K562 (cell line): Measurements from ENCODE around the gene KIF26B. TPM values are rescaled to one million over a fixed set of nuclear protein-coding genes. Genes with fewer than 3 reads are reported as not detected.

Experiments used
- CHAMP1 ChIP-seq: fragments of 450-650 bp; IDR thresholded peaks from 2 replicates; pipeline ENCODE4 v1.6.1; 2016; ENCODE audit warnings: mild to moderate bottlenecking
- DLX4 ChIP-seq: fragments of 250-450 bp; sonication (Bioruptor Pico); IDR thresholded peaks from 2 replicates; pipeline ENCODE4 v1.6.1; 2021; ENCODE audit warnings: mild to moderate bottlenecking
- HDAC2 ChIP-seq: fragments of 450-650 bp; IDR thresholded peaks from 2 replicates; pipeline ENCODE4 v1.6.1; 2016; ENCODE audit warnings: mild to moderate bottlenecking
- RFX7 ChIP-seq: fragments of 250-450 bp; sonication (Bioruptor Pico); IDR thresholded peaks from 2 replicates; pipeline ENCODE4 v1.5.1; 2021; ENCODE audit warnings: mild to moderate bottlenecking
- ZBED1 ChIP-seq: IDR thresholded peaks from 2 replicates; pipeline ENCODE4 v1.6.1; 2014
- ZFP91 ChIP-seq: sonication (generic); formaldehyde crosslinking; IDR thresholded peaks from 2 replicates; pipeline ENCODE4 v1.8.0; 2022; ENCODE audit warnings: mild to moderate bottlenecking, missing genetic modification reagents
- ZNF444 ChIP-seq: fragments of 250-450 bp; sonication (Bioruptor Pico); IDR thresholded peaks from 2 replicates; pipeline ENCODE4 v1.4.0; 2020; ENCODE audit warnings: mild to moderate bottlenecking, moderate library complexity
- ZNF77 ChIP-seq: fragments of 250-450 bp; sonication (Bioruptor Pico); IDR thresholded peaks from 2 replicates; pipeline ENCODE4 v1.5.0; 2020
- polyA plus RNA-seq, 8 experiments: library from polyadenylated mRNA; depleted of rRNA in 4 of 8; stranded (reverse) in 5 of 8; unstranded in 3 of 8; fragments of >200 nt; fragmentation: Nextera tagmentation in 2 of 8; fragmentation: Illumina TruSeq in 1 of 8; extraction: Ambion mirVana in 2 of 8; extraction: Trizol in 1 of 8; gene quantifications; 2 replicates each; pipeline versions ENCODE4 v1.2.1 to v1.2.3, GENCODE V29; 2011 to 2014; ENCODE audit warnings: inconsistent platforms in 1 of 8, missing spikeins in 1 of 8
- total RNA-seq, 7 experiments: library from RNA; depleted of rRNA in 6 of 7; stranded (reverse); fragments of >200 nt in 6 of 7; fragmentation: Illumina TruSeq in 2 of 7; extraction: Trizol in 2 of 7; gene quantifications; 2 replicates each; pipeline versions ENCODE4 v1.2.1 to v1.2.3, GENCODE V29; 2011 to 2021; ENCODE audit warnings: low replicate concordance in 1 of 7
- TF ChIP-seq, protein P1 (sequence below): fragments of 200-600 bp; sonication (generic); IDR thresholded peaks from one replicate; pipeline ENCODE4 v1.6.1; 2012; ENCODE audit warnings: mild to moderate bottlenecking, low read depth, low read length, inconsistent platforms
- TF ChIP-seq, protein P2 (sequence below): fragments of 250-450 bp; sonication (Bioruptor Pico); IDR thresholded peaks from 2 replicates; pipeline ENCODE4 v1.5.0; 2021

Gene KIF26B
- total and polyA plus RNA-seq, 9 of the 15 experiments (the other 6 are each of a cell fraction or from before 2014, with no cell fraction given) = 0.02 to 0.08 (median 0.03) TPM; not detected in 6

- TF ChIP-seq, protein P1, sequence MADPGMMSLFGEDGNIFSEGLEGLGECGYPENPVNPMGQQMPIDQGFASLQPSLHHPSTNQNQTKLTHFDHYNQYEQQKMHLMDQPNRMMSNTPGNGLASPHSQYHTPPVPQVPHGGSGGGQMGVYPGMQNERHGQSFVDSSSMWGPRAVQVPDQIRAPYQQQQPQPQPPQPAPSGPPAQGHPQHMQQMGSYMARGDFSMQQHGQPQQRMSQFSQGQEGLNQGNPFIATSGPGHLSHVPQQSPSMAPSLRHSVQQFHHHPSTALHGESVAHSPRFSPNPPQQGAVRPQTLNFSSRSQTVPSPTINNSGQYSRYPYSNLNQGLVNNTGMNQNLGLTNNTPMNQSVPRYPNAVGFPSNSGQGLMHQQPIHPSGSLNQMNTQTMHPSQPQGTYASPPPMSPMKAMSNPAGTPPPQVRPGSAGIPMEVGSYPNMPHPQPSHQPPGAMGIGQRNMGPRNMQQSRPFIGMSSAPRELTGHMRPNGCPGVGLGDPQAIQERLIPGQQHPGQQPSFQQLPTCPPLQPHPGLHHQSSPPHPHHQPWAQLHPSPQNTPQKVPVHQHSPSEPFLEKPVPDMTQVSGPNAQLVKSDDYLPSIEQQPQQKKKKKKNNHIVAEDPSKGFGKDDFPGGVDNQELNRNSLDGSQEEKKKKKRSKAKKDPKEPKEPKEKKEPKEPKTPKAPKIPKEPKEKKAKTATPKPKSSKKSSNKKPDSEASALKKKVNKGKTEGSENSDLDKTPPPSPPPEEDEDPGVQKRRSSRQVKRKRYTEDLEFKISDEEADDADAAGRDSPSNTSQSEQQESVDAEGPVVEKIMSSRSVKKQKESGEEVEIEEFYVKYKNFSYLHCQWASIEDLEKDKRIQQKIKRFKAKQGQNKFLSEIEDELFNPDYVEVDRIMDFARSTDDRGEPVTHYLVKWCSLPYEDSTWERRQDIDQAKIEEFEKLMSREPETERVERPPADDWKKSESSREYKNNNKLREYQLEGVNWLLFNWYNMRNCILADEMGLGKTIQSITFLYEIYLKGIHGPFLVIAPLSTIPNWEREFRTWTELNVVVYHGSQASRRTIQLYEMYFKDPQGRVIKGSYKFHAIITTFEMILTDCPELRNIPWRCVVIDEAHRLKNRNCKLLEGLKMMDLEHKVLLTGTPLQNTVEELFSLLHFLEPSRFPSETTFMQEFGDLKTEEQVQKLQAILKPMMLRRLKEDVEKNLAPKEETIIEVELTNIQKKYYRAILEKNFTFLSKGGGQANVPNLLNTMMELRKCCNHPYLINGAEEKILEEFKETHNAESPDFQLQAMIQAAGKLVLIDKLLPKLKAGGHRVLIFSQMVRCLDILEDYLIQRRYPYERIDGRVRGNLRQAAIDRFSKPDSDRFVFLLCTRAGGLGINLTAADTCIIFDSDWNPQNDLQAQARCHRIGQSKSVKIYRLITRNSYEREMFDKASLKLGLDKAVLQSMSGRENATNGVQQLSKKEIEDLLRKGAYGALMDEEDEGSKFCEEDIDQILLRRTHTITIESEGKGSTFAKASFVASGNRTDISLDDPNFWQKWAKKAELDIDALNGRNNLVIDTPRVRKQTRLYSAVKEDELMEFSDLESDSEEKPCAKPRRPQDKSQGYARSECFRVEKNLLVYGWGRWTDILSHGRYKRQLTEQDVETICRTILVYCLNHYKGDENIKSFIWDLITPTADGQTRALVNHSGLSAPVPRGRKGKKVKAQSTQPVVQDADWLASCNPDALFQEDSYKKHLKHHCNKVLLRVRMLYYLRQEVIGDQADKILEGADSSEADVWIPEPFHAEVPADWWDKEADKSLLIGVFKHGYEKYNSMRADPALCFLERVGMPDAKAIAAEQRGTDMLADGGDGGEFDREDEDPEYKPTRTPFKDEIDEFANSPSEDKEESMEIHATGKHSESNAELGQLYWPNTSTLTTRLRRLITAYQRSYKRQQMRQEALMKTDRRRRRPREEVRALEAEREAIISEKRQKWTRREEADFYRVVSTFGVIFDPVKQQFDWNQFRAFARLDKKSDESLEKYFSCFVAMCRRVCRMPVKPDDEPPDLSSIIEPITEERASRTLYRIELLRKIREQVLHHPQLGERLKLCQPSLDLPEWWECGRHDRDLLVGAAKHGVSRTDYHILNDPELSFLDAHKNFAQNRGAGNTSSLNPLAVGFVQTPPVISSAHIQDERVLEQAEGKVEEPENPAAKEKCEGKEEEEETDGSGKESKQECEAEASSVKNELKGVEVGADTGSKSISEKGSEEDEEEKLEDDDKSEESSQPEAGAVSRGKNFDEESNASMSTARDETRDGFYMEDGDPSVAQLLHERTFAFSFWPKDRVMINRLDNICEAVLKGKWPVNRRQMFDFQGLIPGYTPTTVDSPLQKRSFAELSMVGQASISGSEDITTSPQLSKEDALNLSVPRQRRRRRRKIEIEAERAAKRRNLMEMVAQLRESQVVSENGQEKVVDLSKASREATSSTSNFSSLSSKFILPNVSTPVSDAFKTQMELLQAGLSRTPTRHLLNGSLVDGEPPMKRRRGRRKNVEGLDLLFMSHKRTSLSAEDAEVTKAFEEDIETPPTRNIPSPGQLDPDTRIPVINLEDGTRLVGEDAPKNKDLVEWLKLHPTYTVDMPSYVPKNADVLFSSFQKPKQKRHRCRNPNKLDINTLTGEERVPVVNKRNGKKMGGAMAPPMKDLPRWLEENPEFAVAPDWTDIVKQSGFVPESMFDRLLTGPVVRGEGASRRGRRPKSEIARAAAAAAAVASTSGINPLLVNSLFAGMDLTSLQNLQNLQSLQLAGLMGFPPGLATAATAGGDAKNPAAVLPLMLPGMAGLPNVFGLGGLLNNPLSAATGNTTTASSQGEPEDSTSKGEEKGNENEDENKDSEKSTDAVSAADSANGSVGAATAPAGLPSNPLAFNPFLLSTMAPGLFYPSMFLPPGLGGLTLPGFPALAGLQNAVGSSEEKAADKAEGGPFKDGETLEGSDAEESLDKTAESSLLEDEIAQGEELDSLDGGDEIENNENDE = no peak
- TF ChIP-seq ZNF444 (CRISPR knock-in tag) (no peak), DLX4 (no peak), CHAMP1 (no peak), RFX7 (CRISPR knock-in tag) (no peak), ZBED1 (no peak), HDAC2 (no peak), ZFP91 (no peak), ZNF77 (no peak)
- TF ChIP-seq, protein P2, sequence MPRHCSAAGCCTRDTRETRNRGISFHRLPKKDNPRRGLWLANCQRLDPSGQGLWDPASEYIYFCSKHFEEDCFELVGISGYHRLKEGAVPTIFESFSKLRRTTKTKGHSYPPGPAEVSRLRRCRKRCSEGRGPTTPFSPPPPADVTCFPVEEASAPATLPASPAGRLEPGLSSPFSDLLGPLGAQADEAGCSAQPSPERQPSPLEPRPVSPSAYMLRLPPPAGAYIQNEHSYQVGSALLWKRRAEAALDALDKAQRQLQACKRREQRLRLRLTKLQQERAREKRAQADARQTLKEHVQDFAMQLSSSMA = no peak
Observed at GRCh38 chr1:245693941-245694752, 539.4 kb downstream of the KIF26B start (continued).
